Measurements from ENCODE around the gene DUSP7.

The DUSP7 gene

GRCh38 chr3:52004163-52004787 lies 52.1 kb downstream of the DUSP7 start:
- no peak for DNase-seq

- DNase-seq, result no peak
These were observed 53.6 kb downstream of the DUSP7 start for GRCh38 chr3:52002748-52003147.

GRCh38 chr3:52001443-52001974 lies 54.9 kb downstream of the DUSP7 start:
- DNase-seq, result no peak

- DNase-seq, result no peak
These were observed 56.5 kb downstream of the DUSP7 start for GRCh38 chr3:51999846-52000245.
